IMR-90 (cell line): ENCODE measurements around the gene ZBTB1.

ENCODE experiments used
- CTCF ChIP-seq: conservative IDR thresholded peaks from 2 replicates; pipeline ENCODE4 v1.5.1; 2012; ENCODE audit warnings: mild to moderate bottlenecking, low read depth, low read length, improper control_type of control experiment
- ELK1 ChIP-seq: fragments of 150-350 bp; IDR thresholded peaks from 2 replicates; pipeline ENCODE4 v1.6.1; 2016; ENCODE audit warnings: low read depth, mild to moderate bottlenecking, low read length, moderate library complexity, borderline replicate concordance
- POLR2A ChIP-seq: IDR thresholded peaks from 2 replicates; pipeline ENCODE4 v1.6.1; 2012; ENCODE audit warnings: mild to moderate bottlenecking, low read depth, low read length

GRCh38 chr14:64515053-64515452 lies 10.5 kb downstream of the ZBTB1 start:
- no peak for TF ChIP-seq CTCF
- TF ChIP-seq ELK1: no peak
- no peak for TF ChIP-seq POLR2A
